ENCODE results near the gene PDE6B. TPM values are rescaled to one million over a fixed set of nuclear protein-coding genes. Genes with fewer than 3 reads are reported as not detected.

Gene PDE6B
- total RNA-seq, 1 donor from 2014 or later, result 15.0 TPM

DNA sequence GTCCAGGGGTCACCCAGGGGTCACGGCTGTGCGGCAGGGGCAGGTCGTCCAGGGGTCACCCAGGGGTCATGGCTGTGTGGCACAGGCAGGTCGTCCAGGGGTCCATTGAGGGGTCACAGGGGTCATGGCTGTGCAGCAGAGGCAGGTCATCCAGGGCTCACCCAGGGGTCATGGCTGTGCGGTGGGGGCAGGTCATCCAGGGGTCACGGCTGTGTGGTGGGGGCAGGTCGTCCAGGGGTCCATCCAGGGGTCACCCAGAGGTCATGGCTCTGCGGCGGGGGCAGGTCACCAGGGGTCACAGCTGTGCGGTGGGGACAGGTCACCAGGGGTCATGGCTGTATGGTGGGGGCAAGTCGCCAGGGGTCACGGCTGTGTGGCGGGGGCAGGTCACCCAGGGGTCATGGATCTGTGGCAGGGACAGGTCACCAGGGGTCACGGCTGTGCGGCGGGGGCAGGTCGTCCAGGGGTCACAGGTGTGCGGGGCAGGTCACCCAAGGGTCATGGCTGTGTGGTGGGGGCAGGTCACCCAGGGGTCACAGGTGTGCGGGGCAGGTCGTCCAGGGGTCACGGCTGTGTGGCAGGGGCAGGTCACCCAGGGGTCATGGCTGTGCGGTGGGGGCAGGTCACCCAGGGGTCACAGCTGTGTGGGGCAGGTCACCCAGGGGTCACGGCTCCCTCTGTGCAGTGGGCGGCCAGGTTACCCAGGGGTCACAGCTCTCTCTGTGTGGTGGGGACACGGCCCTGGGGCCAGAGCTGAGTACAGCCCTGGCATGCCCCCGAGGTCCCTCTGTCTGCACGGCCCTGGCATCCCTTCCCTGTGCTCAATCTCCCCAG, 32.7 kb downstream of the PDE6B start:
- ChIA-PET CTCF (no interaction called here), POLR2A (no interaction called here)
- peaks cover 12% of the 10 kb centered on the region for H3K36me3 Mint-ChIP-seq (ENCODE audit: low read depth)
- no peaks in the 10 kb centered on the region for H3K9me3 Mint-ChIP-seq
- no peak overlapping the region for H3K27ac Mint-ChIP-seq
- H3K4me1 Mint-ChIP-seq, result peaks cover 2% of the 10 kb centered on the region
- no peak for ATAC-seq (ENCODE audit: low read depth)
- no peak for DNase-seq
- TF ChIP-seq CTCF (IDR thresholded peaks at IDR 0.05), result no peak
- H3K4me3 Mint-ChIP-seq, result no peak overlapping the region
- intact Hi-C loops (cut with micrococcal nuclease), result no loop called here
- H3K27me3 Mint-ChIP-seq, result no peaks in the 10 kb centered on the region

DNA sequence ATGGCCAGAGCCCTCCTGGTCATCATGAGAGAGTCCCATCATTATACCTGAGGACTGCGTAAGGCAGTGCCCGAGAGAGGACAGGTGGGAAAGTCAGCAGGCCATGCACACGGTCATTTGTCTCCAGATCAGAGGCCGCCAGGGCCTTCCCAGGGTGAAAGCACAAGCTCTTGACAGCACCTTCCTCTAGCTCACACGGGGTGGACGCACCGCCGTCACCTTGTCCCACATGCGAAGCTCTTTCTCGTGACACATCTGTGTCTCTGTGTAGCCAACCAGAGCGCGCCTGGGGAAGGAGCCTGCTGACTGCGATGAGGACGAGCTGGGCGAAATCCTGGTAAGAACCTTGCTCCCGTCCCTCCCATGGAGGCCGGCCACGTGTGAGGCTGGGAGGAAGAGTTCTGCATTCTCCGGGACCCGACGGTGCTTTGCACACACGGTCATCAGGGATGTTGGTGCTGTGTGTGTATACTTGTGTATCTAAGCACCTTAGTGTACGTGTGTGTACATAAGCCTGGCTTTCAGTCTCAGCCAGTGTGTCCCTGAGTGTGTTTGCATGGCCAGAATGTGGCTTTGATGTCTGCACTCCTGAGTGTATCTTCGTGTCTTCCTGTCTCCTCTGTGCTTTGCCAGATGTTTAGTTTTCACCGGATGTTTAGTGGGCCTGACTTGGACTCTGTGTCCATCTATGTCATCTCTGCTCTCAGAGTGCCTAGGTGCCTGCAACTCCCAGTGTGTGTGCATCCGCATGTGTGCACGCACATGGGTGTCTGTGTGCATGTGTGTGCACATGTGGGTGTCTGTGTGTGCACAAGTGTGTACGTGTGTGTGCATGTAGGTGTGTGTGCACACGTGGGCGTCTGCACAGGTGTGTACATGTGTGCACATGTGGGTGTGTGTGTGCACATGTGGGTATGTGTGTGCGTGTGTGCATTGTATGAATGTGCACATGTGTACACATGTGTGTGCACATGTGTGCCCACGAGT, 33.6 kb downstream of the PDE6B start:
- no peak for TF ChIP-seq CTCF (IDR thresholded peaks at IDR 0.05)
- Mint-ChIP-seq H3K27ac (no peak overlapping the region), H3K36me3 (ENCODE audit: low read depth) (peaks cover 13% of the 10 kb centered on the region), H3K4me3 (no peak overlapping the region), H3K27me3 (no peaks in the 10 kb centered on the region), H3K9me3 (no peaks in the 10 kb centered on the region), H3K4me1 (peaks cover 5% of the 10 kb centered on the region)
- CTCF ChIA-PET, result no interaction called here
- no peak for DNase-seq
- POLR2A ChIA-PET, result no interaction called here
- ATAC-seq (ENCODE audit: low read depth), result no peak
- intact Hi-C loops (cut with micrococcal nuclease), result no loop called here

DNA sequence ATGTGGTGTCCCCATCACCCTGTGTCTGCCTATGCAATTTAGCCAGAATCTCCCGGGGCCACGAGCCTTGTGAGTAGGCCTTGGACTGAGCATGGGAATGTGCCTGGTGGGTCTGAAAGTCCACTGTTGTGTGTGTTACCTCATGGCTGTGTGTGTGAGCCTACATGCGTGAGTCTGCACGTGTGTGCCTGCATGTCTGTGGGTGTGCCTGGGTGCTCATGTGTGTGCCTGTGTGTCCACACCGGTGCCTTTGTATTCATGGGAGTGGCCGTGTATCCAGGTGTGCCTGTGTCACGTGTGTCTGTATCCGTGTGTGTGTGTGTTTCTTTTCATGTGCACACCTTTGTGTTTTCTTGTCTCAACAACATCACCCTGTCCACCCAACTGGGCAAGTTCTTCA, 34.5 kb downstream of the PDE6B start:
- H3K36me3 Mint-ChIP-seq (ENCODE audit: low read depth), result peaks cover 13% of the 10 kb centered on the region
- CTCF ChIA-PET, result no interaction called here
- no peaks in the 10 kb centered on the region for H3K9me3 Mint-ChIP-seq
- DNase-seq, result no peak
- no peaks in the 10 kb centered on the region for H3K27me3 Mint-ChIP-seq
- TF ChIP-seq CTCF (IDR thresholded peaks at IDR 0.05), result no peak
- H3K4me3 Mint-ChIP-seq, result no peak overlapping the region
- intact Hi-C loops (cut with micrococcal nuclease), result loop anchor here (5.0 kb wide), 1 partner anchor 163 kb away; the partner anchor contains the start of genes PIGG and ZNF721
- no peak for ATAC-seq (ENCODE audit: low read depth)
- peaks cover 10% of the 10 kb centered on the region for H3K4me1 Mint-ChIP-seq
- H3K27ac Mint-ChIP-seq, result no peak overlapping the region
- POLR2A ChIA-PET, result no interaction called here

- H3K4me3 Mint-ChIP-seq, result no peak overlapping the region
- H3K27ac Mint-ChIP-seq, result no peak overlapping the region
- peaks cover 13% of the 10 kb centered on the region for H3K4me1 Mint-ChIP-seq
- ChIA-PET CTCF (no interaction called here), POLR2A (no interaction called here)
- DNase-seq (no peak), ATAC-seq (ENCODE audit: low read depth) (no peak)
- intact Hi-C loops (cut with micrococcal nuclease), result loop anchor here (5.0 kb wide), 1 partner anchor 163 kb away; the partner anchor contains the start of genes PIGG and ZNF721
- H3K9me3 Mint-ChIP-seq, result no peaks in the 10 kb centered on the region
- peaks cover 13% of the 10 kb centered on the region for H3K36me3 Mint-ChIP-seq (ENCODE audit: low read depth)
- no peak for TF ChIP-seq CTCF (IDR thresholded peaks at IDR 0.05)
- no peaks in the 10 kb centered on the region for H3K27me3 Mint-ChIP-seq
These were observed 35.0 kb downstream of the PDE6B start for GRCh38 chr4:660401-660800.

DNA sequence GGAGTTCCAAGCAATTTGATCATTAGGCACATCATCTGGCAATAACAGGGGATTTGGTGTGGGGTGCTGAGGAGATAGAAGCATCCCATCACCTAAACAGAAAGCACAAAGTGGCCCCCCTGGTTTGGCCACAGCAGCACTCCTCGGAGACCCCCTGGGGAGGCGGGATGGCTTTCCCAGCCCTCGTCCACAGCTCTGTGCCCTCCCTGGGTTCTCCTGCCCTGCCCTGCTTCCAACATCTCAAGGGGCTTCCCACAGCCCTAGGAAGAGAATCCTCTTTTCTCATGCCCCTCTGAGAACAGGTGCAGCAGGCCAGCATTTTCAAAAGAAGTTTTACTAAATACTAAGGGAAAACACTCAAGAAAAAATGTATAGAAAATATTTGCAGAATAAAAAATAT, 35.9 kb downstream of the PDE6B start:
- ChIA-PET POLR2A (interaction anchor here (0.7 kb wide), 1 partner anchor 14 kb away, joined by 3 read pairs; no protein-coding TSS in a partner anchor), CTCF (no interaction called here)
- DNase-seq, result no peak
- H3K9me3 Mint-ChIP-seq, result no peaks in the 10 kb centered on the region
- H3K27ac Mint-ChIP-seq, result no peak overlapping the region
- intact Hi-C loops (cut with micrococcal nuclease), result loop anchor here (5.0 kb wide), 1 partner anchor 164 kb away; the partner anchor contains the start of genes PIGG and ZNF721
- peaks cover 14% of the 10 kb centered on the region for H3K4me1 Mint-ChIP-seq
- no peak for TF ChIP-seq CTCF (IDR thresholded peaks at IDR 0.05)
- no peak overlapping the region for H3K4me3 Mint-ChIP-seq
- ATAC-seq (ENCODE audit: low read depth), result no peak
- H3K36me3 Mint-ChIP-seq (ENCODE audit: low read depth), result peaks cover 13% of the 10 kb centered on the region
- no peaks in the 10 kb centered on the region for H3K27me3 Mint-ChIP-seq
